GM21390 (cell line): ENCODE measurements around the gene OR2T11.
"Not testable (repeated sequence)": the region's sequence is repeated elsewhere in the genome, so short reads cannot be mapped to it uniquely, and the experiment has no call there.

Source experiments
- ATAC-seq: cut with Tn5 transposase; IDR thresholded peaks from one replicate; pipeline ENCODE4 v1.9.1; 2021; ENCODE audit not compliant: unreplicated experiment

Gene OR2T11, protein sequence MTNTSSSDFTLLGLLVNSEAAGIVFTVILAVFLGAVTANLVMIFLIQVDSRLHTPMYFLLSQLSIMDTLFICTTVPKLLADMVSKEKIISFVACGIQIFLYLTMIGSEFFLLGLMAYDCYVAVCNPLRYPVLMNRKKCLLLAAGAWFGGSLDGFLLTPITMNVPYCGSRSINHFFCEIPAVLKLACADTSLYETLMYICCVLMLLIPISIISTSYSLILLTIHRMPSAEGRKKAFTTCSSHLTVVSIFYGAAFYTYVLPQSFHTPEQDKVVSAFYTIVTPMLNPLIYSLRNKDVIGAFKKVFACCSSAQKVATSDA

DNA sequence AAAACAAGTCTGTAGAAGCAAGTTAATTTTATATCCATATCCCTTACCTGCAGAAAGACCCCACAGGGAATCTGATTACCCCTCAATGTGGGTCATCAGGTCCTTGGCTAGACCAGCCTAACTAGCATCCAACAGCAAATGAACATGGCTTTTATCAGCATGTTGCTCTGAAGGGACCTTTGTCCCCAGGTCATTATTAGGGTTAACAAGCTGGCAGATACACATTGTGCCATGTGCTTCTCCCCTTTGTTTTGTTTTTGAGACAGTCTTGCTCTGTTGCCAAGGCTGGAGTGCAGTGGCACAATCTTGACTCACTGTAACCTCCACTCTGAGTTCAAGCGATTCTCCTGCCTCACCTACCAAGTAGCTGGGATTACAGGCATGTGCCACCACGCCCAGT is at the start of gene OR2T11:
Gene OR2T11, minus strand, starts transcription at position 101 of the 400 bp plus-strand sequence. CDS start 7,963 bp downstream, outside the sequence.
- ATAC-seq, result not testable (repeated sequence)

DNA sequence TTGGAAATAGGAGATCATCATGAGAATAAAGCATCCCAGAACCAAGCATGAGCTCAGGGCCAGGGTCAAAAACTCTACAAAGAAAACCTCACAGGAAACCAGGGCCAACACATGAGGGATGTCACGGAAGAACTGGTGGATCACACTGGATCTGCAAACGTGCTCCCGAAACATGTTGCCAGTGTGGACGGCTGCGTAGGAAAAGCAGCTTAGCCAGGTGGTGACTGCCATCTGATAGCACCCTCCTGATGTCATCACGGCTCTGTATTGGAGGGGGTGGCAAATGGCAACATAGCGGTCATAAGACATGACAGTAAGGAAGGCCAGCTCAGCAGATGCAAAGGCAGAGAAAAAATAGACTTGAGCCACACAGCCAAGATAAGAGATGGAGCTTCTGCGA is 46.8 kb upstream of the OR2T11 start:
- ATAC-seq, result no peak

DNA sequence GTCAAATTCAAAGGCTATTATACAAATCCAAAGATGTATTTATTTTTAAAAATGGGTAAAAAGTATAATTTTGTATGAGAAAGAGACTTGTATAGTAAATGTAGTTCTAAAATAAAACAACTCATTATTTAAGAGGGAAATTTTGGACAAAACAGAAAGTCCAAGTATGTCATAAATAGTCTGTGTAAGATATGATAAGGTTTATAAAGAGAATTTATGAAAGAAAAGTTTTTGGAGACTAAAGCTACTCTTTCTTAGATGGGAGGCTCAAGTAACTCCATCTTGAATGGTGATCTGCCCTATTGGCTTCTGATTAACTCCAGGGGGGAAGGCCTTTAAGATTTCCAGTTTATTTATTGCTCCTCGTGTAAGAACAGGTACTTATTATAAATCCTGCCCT is 35.1 kb upstream of the OR2T11 start:
- no peak for ATAC-seq

DNA sequence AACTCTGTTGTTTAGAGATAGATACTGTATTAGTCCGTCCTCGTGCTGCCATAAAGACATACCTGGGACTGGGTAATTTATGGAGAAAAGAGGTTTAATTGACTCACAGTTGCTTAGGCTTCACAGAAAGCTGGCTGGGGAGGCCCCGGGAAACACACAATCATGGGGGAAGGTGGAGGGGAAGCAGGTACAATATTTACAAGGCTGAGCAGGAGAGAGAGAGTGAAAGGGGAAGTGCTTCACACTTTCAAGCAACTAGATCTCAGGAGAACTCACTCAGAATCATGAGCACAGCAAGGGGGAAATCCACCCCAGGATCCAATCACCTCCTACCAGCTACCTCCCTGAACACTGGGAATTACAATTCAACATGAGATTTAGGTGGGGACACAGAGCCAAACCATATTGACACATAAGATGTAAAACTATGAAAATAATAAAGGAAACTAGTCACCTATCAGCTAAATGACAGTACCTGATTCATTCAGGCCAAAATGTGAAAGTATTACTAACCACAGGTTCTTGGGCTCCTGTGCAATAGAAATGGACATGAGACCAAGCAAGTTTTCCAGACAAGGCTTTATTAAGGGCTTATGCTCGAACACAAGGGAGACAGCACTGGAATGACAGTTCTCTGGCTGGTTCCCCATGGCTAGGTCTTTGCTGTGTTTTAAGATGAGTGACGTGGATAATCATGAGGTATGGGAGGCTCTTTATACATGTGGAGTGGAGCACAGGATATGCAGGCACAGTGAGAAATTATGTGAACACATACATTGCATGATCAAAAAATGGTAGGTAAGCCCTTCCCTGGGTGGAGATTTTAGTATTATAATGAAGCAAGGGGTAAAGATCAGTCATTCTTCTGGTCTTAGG is 28.8 kb upstream of the OR2T11 start:
- ATAC-seq, result peak; percentile 96

DNA sequence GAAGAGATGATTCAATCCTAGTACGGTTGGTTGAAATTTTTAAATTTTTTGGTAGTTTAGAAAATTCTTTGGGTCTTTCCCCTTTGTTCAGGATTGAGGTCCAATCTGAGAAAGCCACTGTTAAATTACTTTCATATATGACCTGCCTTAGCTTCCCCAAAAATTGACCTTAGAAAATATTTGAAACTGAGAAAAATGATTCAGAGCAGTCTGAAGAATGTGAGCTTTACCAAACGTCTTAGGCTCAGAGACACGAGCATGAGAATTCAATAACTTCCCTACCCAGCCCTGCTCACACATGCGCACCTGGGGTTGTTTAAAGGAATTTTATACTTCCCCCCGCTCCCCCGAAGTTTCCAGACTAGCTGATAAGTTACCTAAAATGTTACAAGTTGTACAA is 21.9 kb upstream of the OR2T11 start:
- peak; percentile 65 for ATAC-seq

DNA sequence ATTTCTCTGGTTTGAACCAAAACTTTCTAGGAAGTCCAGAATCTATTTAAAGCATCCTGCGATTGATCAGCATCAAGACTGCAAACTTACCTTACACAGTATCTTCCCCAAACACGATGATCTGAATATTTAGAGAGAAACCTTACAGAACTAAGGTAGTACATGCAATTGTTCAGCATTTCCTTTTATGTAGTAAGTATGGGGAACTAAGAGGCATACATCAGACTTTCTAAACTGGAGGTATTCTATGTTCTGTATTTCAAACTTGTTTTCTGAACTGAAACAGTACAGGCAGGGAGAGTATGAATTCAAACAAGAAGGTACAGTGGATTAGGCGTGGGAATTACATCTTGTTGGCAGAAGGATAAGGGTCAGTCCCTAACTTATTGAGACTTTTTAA is 20.5 kb upstream of the OR2T11 start, which contains the start of gene OR2T27:
Gene OR2T27, minus strand, starts transcription at position 175 of the 400 bp plus-strand sequence. CDS start 4,644 bp downstream, outside the sequence.
- ATAC-seq, result not testable (repeated sequence)

DNA sequence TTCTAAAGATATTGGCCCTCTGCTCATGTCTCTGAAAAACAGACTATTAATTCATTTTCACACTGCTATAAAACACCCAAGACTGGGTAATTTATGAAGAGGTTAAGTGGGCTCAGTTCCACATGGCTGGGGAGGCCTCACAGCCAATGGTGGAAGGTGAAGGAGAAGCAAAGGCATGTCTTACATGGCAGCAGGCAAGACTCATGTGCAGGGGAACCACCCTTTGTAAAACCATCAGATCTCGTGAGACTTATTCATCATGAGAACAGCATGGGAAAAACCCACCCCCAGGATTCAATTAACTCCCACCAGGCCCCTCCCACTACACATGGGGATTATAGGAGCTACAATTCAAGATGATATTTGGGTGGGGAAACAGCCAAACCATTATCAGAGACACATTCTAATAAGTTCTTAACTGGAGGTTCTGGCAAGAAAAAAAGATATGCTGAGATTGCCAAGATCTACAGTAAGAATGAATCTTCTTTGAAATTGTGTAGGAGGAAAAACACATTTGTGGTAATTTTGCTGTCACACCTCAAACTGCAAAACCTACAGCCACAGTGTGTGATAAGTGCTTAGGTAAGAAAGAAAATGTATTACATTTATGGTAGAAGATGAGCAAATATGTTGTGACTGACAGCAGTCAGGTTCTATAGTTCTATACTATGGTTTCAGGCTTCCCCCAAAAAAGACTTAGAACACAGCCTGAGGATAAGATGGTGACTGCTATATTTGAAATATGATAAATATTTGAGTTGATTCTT is 14.1 kb upstream of the OR2T11 start:
- not testable (repeated sequence) for ATAC-seq

DNA sequence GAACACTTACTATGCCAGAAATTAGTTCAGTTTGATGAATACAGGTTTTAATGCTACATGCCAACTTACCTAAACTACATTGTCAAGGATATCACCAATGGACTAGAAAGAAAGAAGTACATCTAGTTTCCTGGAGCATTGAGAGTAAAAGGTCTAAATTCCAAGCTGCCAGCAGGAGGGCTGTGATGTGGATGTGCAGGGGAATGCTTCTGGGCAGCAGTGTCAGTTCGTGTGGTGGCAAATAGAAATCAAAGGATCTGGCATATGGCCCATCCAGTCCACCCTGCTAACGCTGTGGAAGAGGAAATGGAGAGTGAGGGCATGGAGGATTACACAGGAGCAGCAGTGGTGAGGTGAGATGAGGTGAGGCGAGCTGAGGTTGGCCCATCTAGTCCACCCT is 10.3 kb upstream of the OR2T11 start, which contains the start of gene OR2T35:
Gene OR2T35, minus strand, starts transcription at position 101 of the 400 bp plus-strand sequence. CDS start 6,020 bp downstream, outside the sequence.
- ATAC-seq, result not testable (repeated sequence)

DNA sequence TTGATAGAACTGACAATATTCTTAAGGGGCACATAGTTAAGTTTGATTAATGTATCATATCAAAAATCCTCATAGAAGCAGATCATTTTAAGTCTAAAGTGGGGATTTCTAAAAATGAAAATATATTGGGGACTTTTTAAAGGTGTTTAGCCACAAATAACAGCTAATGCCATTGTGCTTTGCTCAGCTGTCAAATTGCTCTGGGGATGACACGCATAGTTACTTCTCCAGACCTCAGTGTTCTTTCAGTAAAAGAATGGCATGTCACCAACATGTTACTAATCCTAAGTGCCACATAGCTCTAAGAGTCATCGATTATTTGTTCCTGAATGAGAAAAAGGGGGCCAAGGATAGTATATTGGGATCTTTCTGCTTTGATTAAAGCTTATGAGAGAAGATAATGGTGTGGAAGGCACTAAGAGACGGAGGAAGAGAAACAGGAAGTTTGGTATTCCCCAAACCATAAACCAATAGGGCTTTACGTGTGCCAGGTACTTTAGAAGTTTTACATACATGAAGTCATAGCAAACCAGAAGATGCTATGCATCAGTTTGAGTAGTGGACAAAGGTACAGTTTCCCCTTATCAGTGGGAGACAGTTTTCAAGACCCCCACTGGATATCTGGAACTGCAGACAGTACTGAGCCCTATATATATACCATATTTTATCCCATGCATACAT is 8.2 kb upstream of the OR2T11 start:
- ATAC-seq, result peak; percentile 63

DNA sequence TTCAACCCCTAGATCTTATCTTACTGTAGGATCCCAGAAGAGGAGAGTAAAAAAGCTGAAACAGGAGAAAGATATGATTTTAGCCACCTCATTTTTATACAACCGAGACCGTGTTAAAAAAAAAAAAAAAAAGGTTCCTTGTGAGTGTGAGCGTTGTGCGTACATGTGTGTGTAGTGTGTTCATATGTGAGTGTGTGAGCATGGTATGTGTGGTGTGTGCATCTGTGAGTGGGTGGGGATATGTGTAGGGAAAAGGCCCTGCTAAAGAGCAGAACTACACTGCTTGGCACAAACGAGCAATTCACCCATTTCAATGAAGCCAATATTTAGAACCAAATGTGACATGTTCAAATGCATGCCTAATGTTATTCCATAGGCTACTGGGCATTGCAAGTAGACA is 6.7 kb upstream of the OR2T11 start:
- not testable (repeated sequence) for ATAC-seq

DNA sequence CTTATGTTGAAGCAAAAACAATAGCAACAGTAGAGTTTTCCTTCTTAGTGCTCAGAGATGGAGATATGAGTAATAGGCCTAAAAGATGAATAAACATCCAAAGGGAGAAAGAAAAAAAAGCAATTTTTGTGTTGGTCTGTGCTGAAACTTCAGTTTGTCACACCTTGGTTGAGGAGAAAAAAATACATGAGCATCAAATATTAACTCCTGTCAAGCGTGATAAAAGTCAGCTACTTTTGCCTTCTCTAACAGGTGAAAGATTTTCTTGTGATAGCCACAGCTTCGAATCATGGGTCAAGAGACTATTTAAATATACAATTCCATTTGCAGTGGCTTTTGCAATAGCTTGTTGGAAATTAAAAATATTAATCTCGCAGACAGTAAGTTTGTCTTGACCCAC is 6.0 kb upstream of the OR2T11 start:
- peak; percentile 48 for ATAC-seq

DNA sequence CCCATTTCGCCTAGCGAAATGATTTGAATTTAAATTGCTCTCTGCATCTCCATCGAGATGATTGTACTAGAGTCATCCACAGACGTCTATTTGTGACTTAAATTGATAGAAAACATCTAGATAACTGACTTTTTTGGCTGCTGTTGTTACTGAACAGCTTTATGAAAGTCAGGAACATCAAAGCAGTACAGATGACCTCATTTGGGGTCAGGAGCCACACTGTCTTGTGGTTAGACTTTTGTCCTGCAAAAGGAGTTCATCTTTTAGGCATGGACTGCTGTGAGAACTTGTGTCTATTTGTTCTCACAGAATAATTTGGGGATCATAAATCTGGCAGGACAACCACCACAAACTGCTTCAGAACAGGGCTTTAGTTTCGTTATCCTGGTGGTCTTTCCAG is 4.8 kb upstream of the OR2T11 start:
- not testable (repeated sequence) for ATAC-seq

DNA sequence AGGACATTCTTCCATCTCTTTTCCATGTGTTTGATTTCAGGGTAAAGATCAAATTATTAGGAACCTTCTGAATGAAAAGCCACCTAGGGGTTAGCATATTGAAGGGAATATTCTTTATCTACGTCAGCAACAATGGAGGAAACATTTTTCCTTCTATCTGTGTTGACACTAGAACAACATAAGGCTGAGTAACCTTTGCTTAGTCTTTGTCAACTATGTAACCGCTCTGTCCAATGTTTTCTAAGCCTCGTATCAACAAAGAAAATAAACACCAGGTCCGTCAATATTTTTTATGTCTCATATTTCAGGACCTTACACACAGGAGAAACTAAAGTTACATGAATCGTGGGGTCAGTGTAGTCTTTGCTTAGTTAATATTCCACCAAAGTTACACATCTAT is 1.7 kb upstream of the OR2T11 start:
- not testable (repeated sequence) for ATAC-seq

DNA sequence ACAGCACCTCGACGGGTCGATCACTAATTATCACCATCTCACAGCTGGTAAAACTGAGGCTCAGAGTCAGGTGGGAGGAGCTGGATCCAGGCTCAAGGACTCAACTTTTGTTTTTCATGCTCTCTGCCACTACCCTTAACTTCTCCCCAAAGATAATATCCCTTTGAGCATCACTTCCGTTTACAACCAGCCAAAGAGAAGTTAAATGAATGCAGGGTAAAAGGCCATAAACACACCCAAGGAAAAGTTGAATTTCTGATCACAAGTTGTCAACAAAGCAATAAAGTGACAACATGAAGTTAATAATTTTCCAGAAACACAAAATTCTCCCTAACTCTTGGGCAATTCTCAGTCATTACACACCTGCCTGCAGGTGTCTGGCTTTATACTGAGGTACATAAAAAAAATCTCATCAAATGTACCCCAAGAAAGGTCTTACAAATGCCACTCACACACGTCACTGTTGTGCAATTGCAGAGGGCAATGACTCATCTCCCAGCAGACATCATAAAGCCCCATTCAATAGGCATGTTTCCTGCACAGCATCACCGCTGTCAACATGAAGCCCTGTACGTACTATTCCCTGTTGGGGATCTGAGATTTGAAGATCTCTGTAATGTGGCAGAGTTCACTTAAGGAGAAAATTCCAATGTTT is 3.4 kb downstream of the OR2T11 start:
- no peak for ATAC-seq

DNA sequence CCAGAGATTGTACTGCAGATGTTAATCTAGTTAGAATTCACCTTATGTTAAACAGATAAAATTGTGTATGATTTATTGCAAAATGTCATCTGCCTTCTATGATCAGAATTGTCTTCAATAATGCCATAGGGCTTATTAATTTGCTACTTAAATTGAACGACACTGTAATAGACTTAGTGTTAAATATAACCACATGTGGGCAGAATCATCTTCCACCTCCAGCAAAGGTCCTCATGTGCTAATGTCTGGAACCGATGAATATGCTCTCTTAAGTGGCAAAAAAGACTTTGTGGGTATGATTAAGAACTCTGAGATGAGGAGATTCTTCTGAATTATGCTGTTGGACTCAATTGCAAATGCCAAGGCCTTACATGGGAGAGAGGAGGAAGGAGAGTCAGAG is 4.3 kb downstream of the OR2T11 start:
- no peak for ATAC-seq

DNA sequence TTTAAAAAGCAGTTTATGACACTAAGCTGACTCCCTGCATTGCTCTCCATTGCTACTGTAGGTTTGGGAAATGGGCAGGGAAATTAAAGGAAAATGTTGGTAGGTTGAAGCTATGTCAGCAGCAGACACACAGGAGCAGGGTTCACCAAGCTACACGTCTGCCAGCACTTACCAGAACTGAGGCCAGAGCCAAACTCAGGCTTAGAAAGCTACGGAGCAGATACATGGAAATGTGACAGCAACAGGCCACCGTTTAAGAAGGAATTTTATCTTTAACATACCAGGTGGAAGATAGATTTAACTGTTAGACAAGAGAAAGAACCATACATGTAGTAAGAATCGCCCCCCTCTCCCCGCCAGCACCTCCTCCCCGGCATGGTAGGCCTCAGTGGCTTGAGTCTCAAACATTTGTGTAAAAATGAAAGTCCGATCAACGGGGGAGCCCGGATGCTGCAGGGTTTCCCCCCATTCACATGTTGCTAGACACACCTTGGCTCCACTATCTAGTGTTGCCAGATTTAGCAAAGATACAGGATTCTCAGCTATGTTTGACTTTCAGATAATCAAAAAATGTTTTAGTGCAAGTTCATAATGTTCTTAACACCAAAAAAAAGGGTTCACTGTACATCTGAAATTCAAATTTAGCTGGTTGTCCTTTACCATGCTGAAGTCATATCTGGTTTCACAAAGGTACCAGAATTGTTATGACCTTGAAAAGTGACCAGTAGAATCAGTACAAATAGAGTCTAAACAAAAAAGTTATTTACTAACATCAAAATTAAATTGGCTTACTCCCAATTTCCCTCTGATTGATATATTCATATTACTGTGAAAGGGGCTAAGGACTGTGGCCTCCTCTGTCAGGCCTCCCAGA is 6.7 kb downstream of the OR2T11 start:
- ATAC-seq, result peak; percentile 95

DNA sequence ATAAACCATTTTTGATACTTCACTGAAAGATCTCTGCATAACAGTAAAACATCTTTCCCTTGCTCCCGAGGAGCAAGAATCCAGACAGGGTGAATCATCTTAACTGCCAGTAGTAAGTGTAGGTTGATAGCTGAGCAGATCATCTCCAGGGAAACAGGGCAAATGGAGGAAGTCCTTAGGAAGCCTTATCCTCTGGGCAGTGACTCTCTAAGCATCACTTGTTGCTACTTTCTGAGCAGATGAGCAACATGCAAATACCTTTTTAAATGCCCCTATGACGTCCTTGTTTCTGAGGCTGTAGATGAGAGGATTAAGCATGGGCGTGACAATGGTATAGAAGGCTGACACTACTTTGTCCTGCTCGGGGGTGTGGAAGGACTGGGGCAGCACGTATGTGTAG is 8.9 kb downstream of the OR2T11 start:
- no peak for ATAC-seq

DNA sequence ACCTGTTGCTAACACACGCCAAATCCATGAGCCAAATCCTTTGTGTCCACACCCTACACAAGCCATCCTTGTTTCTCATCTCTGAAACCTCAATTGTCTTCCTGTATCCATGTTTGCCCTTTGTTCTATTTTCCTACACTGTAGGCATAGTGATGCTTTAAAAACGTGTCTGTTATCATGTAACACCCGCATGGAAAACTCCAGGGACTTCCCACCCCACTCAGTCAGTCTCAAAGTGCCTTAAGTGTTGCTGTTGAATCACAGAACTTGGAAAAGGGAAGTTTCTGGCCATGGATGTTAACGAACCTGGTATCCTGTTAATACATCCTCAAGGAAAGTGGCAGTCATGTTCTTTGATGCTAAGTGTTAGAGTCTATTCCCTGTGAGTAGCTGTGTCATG is 9.7 kb downstream of the OR2T11 start:
- ATAC-seq, result no peak

DNA sequence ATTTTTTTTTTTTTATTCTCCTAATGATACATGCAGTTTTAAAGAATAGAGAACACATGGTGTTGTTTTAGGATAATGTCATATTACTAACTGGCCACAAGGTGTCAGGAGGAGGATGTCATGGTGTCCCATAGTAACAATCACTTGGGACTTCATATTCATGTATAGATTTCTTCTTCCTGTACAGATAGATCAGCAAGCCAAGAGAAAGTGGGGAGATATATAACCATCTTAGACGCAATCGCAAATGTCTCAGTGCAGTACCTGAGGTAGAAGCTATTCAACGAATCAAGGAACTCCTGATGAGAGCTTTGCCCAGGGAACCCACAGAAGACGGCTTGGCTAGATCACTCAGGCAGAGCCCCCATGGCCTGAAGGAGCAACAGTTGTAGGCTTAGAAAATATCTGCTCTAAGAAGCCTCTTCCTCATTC is 12.3 kb downstream of the OR2T11 start:
- ATAC-seq, result peak; percentile 97
